ENCODE results near the gene CHML.

GRCh38 chr1:241638909-241639622, 1.1 kb downstream of the CHML start:
- TF ChIP-seq EZH2 (IDR thresholded peaks at IDR 0.05) (no peak), CTCF (IDR thresholded peaks at IDR 0.05) (no peak)
